ENCODE measurements around the gene FILIP1L. TPM values are rescaled to one million over a fixed set of nuclear protein-coding genes. Genes with fewer than 3 reads are reported as not detected.

Gene FILIP1L
- total RNA-seq, 4 donors from 2014 or later, result 4.4 to 17.7 (median 13.2) TPM

- TF ChIP-seq POLR2A (IDR thresholded peaks at IDR 0.05), result no peak
- no peak for TF ChIP-seq CTCF (IDR thresholded peaks at IDR 0.05)
- Histone ChIP-seq H3K27me3 (no peaks in the 10 kb centered on the region), H3K4me3 (replicated peaks in 1 of 3) (no peak overlapping the region), H3K27ac (no peak overlapping the region), H3K4me1 (no peaks in the 10 kb centered on the region), H3K36me3 (no peaks in the 10 kb centered on the region), H3K9me3 (no peaks in the 10 kb centered on the region)
- intact Hi-C loops (cut with DNase I), result no loop called here
- DNase-seq, result no peak
- 85 to 88% methylated on average over 2 of the region's 2 CpGs for WGBS, 2 donors
Observed at GRCh38 chr3:99858469-99858868, 255.8 kb downstream of the FILIP1L start.

- no peak for DNase-seq
- no peaks in the 10 kb centered on the region for H3K9me3 ChIP-seq
- no peak overlapping the region for H3K4me3 ChIP-seq (replicated peaks in 1 of 3)
- no peaks in the 10 kb centered on the region for H3K36me3 ChIP-seq
- no peak overlapping the region for H3K27ac ChIP-seq
- intact Hi-C loops (cut with DNase I), result no loop called here
- H3K4me1 ChIP-seq, result no peaks in the 10 kb centered on the region
- 91 to 93% methylated on average over 1 of the region's 1 CpG for WGBS, 2 donors
- no peaks in the 10 kb centered on the region for H3K27me3 ChIP-seq
- TF ChIP-seq CTCF (IDR thresholded peaks at IDR 0.05) (no peak), POLR2A (IDR thresholded peaks at IDR 0.05) (no peak)
Observed at GRCh38 chr3:99857278-99857677, 257.0 kb downstream of the FILIP1L start.

DNA sequence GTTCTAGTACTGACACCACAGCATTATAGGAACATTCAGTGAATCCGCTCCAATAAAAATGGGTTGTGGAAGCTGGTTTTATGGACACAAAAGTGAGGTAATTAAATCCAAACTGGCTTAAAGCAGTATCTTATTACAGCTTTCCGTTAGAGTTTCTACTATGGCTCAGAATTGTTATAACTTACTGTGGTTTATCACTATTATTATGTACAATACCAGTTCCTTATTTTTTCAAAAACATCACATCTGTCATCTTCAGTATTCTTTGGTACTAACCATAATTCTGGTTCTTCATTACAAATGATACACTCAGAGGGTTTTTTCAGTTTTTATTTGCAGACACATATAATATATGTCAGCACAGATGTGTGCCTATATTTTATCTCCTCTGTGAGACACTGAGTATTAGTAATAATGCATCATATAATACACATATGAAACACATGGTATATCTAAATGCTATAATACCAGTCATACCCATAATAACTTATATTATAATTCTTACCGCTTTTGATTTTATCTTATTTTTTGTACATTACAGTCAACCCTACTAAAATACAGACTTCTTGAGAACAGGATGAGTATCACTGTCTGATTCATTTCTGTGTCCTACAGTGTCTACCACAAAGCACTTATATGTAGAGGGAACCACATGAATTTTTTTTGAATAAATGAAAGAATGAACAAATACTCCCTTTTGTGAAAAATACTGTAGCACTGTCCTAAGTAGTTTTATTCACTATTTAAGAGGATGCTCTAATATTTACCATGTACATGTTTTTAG, 257.7 kb downstream of the FILIP1L start:
- no peak for TF ChIP-seq POLR2A (IDR thresholded peaks at IDR 0.05)
- no peak for TF ChIP-seq CTCF (IDR thresholded peaks at IDR 0.05)
- no peak for DNase-seq
- intact Hi-C loops (cut with DNase I), result no loop called here
- H3K9me3 ChIP-seq, result no peaks in the 10 kb centered on the region
- no peak overlapping the region for H3K4me3 ChIP-seq (replicated peaks in 1 of 3)
- no peaks in the 10 kb centered on the region for H3K36me3 ChIP-seq
- H3K4me1 ChIP-seq, result no peaks in the 10 kb centered on the region
- WGBS, 2 donors, result 92 to 93% methylated on average over 3 of the region's 3 CpGs
- no peak overlapping the region for H3K27ac ChIP-seq
- H3K27me3 ChIP-seq, result no peaks in the 10 kb centered on the region

DNA sequence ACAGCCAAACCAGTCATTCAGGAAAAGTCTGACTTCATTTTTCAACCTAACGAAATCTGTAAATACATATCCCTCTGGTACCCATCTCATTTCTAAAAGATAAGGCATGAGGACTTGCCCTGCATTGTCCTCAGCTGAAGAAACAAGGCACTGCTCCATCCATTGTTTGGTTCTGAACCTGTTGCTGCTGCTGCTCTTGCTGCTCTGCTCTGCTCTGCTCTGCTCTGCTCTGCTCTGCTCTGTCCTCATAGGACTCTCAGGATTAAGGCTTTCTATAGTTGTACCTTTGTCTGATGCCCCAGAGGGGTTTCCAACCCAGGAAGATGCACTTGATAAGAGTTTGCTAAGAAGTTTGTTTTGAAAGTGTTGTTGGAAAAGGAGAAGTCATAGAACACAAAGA, 258.4 kb downstream of the FILIP1L start:
- DNase-seq, result no peak
- Histone ChIP-seq H3K9me3 (no peaks in the 10 kb centered on the region), H3K36me3 (no peaks in the 10 kb centered on the region)

More for the DNA sequence above, 258.4 kb downstream of the FILIP1L start:
- TF ChIP-seq CTCF (IDR thresholded peaks at IDR 0.05), result no peak
- no peak for TF ChIP-seq POLR2A (IDR thresholded peaks at IDR 0.05)
- H3K4me1 ChIP-seq, result no peaks in the 10 kb centered on the region
- 98 to 100% methylated on average over 1 of the region's 1 CpG for WGBS, 2 donors
- H3K27ac ChIP-seq, result no peak overlapping the region
- H3K4me3 ChIP-seq (replicated peaks in 1 of 3), result no peak overlapping the region
- H3K27me3 ChIP-seq, result no peaks in the 10 kb centered on the region
- intact Hi-C loops (cut with DNase I), result no loop called here

Measured in thyroid gland (tissue), 4 donors.